VCaP (cell line): ENCODE measurements around the gene AK9.

Source experiments
- H3K27ac ChIP-seq: fragments of 450-650 bp; 2 replicates; pipeline ENCODE4 v1.5.1; 2017
- CTCF ChIP-seq: fragments of 450-650 bp; conservative IDR thresholded peaks from 2 replicates; pipeline ENCODE4 v1.5.1; 2017; ENCODE audit warnings: mild to moderate bottlenecking, moderate library complexity

Gene AK9

DNA sequence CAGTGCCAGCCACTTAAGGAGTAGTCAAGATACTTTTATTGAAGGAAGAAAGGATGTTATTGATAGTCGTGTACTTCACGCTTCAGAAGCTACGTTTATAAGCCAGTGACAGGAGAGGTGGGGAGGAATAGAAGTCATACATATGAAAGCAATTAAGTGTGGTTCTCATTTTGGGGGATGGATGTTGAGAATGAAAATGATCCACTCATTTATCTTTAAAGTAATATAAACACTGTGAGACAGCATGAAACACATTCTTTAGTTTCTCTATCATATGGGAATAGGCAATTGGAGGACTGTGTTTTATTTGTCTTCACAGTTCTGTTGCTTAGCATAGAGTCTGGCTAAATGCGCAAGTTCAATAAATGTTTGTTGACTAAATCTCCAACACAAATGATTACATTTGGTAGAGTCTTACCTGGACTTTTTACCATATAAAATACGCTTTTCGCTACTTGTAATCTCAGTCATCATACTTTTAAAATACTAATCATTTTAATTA lies 35.2 kb downstream of the AK9 start:
- H3K27ac ChIP-seq = no peak overlapping the region
- TF ChIP-seq CTCF = no peak

DNA sequence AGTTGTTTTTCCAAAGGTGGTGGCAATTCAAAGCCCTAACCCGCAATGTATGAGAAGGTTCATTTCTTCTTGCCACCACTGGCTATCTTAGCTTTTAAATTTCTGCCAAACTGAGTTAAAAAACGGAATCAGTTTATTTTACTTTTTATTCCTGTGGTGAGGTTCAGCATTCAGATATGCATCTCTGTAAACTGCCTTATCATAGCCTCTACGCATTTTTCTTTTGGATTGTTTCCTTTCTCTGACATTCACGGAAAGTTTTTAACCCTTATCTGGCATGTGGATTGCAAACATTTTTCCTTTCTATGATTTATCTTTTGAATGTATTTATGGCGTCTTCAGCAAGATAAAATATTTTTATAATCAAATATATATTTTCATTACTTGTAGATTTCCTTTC lies 37.7 kb downstream of the AK9 start:
- TF ChIP-seq CTCF = no peak
- H3K27ac ChIP-seq = no peak overlapping the region

GRCh38 chr6:109644131-109644530 lies 46.9 kb downstream of the AK9 start:
- H3K27ac ChIP-seq = no peak overlapping the region
- TF ChIP-seq CTCF = no peak

- no peak overlapping the region for H3K27ac ChIP-seq
- no peak for TF ChIP-seq CTCF
Observed at GRCh38 chr6:109632405-109632804, 58.6 kb downstream of the AK9 start.

GRCh38 chr6:109631403-109631802 lies 59.6 kb downstream of the AK9 start:
- TF ChIP-seq CTCF = no peak
- H3K27ac ChIP-seq = no peak overlapping the region

GRCh38 chr6:109628158-109629000 lies 62.6 kb downstream of the AK9 start:
- H3K27ac ChIP-seq = no peak overlapping the region

DNA sequence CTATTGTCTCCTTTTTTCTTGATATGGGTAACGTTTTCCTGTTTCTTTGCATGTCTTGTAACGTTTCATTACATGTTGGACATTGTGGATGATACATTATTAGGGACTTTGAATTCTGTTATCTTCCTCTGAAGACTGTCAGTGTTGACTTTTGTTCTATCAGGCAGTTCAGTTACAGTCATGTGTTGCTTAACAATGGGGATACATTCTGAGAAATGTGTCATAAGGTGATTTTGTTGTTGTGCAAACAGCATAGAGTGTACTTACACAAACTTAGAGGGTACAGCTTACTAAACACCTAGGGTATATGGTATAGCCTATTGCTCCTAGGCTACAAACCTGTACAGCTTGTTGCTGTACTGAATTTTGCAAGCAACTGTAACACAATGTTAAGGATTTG lies 64.7 kb downstream of the AK9 start:
- TF ChIP-seq CTCF = no peak
- no peak overlapping the region for H3K27ac ChIP-seq

More at GRCh38 chr6:109628158-109629000, 62.6 kb downstream of the AK9 start:
- TF ChIP-seq CTCF = no peak
